ENCODE data around the gene ROR2. TPM values are rescaled to one million over a fixed set of nuclear protein-coding genes. Genes with fewer than 3 reads are reported as not detected.

ROR2 gene
- total RNA-seq, 1 experiment from 2014 or later, result 0.68 TPM

GRCh38 chr9:91643481-91644077 is 306.4 kb downstream of the ROR2 start:
- POLR2A ChIA-PET, result no interaction called here
- Mint-ChIP-seq H3K27me3 (ENCODE audit: insufficient read depth, unreplicated experiment) (no peaks in the 10 kb centered on the region), H3K9me3 (ENCODE audit: unreplicated experiment) (no peaks in the 10 kb centered on the region), H3K4me3 (ENCODE audit: unreplicated experiment) (no peak overlapping the region), H3K36me3 (ENCODE audit: insufficient read depth, unreplicated experiment) (no peaks in the 10 kb centered on the region), H3K4me1 (ENCODE audit: low read depth, unreplicated experiment) (peaks cover 7% of the 10 kb centered on the region), H3K27ac (ENCODE audit: unreplicated experiment) (no peak overlapping the region)
- DNase-seq, result no peak
- Histone ChIP-seq H3K9me3 (no peaks in the 10 kb centered on the region), H3K27me3 (replicated peaks; ENCODE audit: control insufficient read depth, insufficient read depth, low read length) (no peaks in the 10 kb centered on the region), H3K4me1 (no peaks in the 10 kb centered on the region), H3K36me3 (ENCODE audit: control insufficient read depth, insufficient read depth, low read length) (no peaks in the 10 kb centered on the region), H3K4me3 (ENCODE audit: low read depth, low read length) (no peak overlapping the region)
- intact Hi-C loops (cut with micrococcal nuclease; ENCODE audit: unreplicated experiment), result no loop called here
- no TSS peak for BruUV-seq (replicated peaks)
- CTCF ChIA-PET, result no interaction called here
- TF ChIP-seq CTCF (IDR thresholded peaks at IDR 0.05; ENCODE audit: insufficient read depth in 1 of 2, low read depth in 1 of 2, low read length in 1 of 2, severe bottlenecking in 1 of 2, unreplicated experiment in 1 of 2), result no peak

GRCh38 chr9:91642771-91643170 is 307.3 kb downstream of the ROR2 start:
- POLR2A ChIA-PET, result no interaction called here
- no peak overlapping the region for H3K4me3 ChIP-seq (ENCODE audit: low read depth, low read length)
- no peak for TF ChIP-seq CTCF (IDR thresholded peaks at IDR 0.05; ENCODE audit: insufficient read depth in 1 of 2, low read depth in 1 of 2, low read length in 1 of 2, severe bottlenecking in 1 of 2, unreplicated experiment in 1 of 2)
- Mint-ChIP-seq H3K27me3 (ENCODE audit: insufficient read depth, unreplicated experiment) (no peaks in the 10 kb centered on the region), H3K27ac (ENCODE audit: unreplicated experiment) (no peak overlapping the region), H3K9me3 (ENCODE audit: unreplicated experiment) (no peaks in the 10 kb centered on the region), H3K4me1 (ENCODE audit: low read depth, unreplicated experiment) (peaks cover 7% of the 10 kb centered on the region), H3K36me3 (ENCODE audit: insufficient read depth, unreplicated experiment) (no peaks in the 10 kb centered on the region), H3K4me3 (ENCODE audit: unreplicated experiment) (no peak overlapping the region)
- H3K4me1 ChIP-seq, result no peaks in the 10 kb centered on the region
- H3K27me3 ChIP-seq (replicated peaks; ENCODE audit: control insufficient read depth, insufficient read depth, low read length), result no peaks in the 10 kb centered on the region
- intact Hi-C loops (cut with micrococcal nuclease; ENCODE audit: unreplicated experiment), result no loop called here
- CTCF ChIA-PET, result no interaction called here
- H3K36me3 ChIP-seq (ENCODE audit: control insufficient read depth, insufficient read depth, low read length), result no peaks in the 10 kb centered on the region
- no TSS peak for BruUV-seq (replicated peaks)
- no peaks in the 10 kb centered on the region for H3K9me3 ChIP-seq
- DNase-seq, result peak in 1 of 2 experiments; percentile 56

- intact Hi-C loops (cut with micrococcal nuclease; ENCODE audit: unreplicated experiment), result no loop called here
- Mint-ChIP-seq H3K27ac (ENCODE audit: unreplicated experiment) (no peak overlapping the region), H3K4me1 (ENCODE audit: low read depth, unreplicated experiment) (peaks cover 7% of the 10 kb centered on the region), H3K9me3 (ENCODE audit: unreplicated experiment) (no peaks in the 10 kb centered on the region), H3K27me3 (ENCODE audit: insufficient read depth, unreplicated experiment) (no peaks in the 10 kb centered on the region), H3K36me3 (ENCODE audit: insufficient read depth, unreplicated experiment) (no peaks in the 10 kb centered on the region), H3K4me3 (ENCODE audit: unreplicated experiment) (no peak overlapping the region)
- no peaks in the 10 kb centered on the region for H3K36me3 ChIP-seq (ENCODE audit: control insufficient read depth, insufficient read depth, low read length)
- H3K4me3 ChIP-seq (ENCODE audit: low read depth, low read length), result no peak overlapping the region
- ChIA-PET CTCF (no interaction called here), POLR2A (no interaction called here)
- BruUV-seq (replicated peaks), result no TSS peak
- no peaks in the 10 kb centered on the region for H3K27me3 ChIP-seq (replicated peaks; ENCODE audit: control insufficient read depth, insufficient read depth, low read length)
- H3K4me1 ChIP-seq, result no peaks in the 10 kb centered on the region
- no peak for TF ChIP-seq CTCF (IDR thresholded peaks at IDR 0.05; ENCODE audit: insufficient read depth in 1 of 2, low read depth in 1 of 2, low read length in 1 of 2, severe bottlenecking in 1 of 2, unreplicated experiment in 1 of 2)
- DNase-seq, result no peak
- H3K9me3 ChIP-seq, result no peaks in the 10 kb centered on the region
Observed at GRCh38 chr9:91640428-91640827, 309.6 kb downstream of the ROR2 start.
